22Rv1 (cell line): ENCODE measurements around the gene SYNE3.

Experiments
- H3K27ac ChIP-seq: fragments of 450-650 bp; 2 replicates; pipeline ENCODE4 v1.5.1; 2017
- CTCF ChIP-seq: fragments of 450-650 bp; IDR thresholded peaks from 2 replicates; pipeline ENCODE4 v1.5.1; 2017; ENCODE audit warnings: mild to moderate bottlenecking
- ZFX ChIP-seq: fragments of 450-650 bp; IDR thresholded peaks from 2 replicates; pipeline ENCODE4 v1.6.1; 2017; ENCODE audit warnings: antibody characterized with exemption, borderline replicate concordance

The SYNE3 gene

GRCh38 chr14:95534299-95535225, 18.1 kb upstream of the SYNE3 start, which contains the start of gene GLRX5:
TSS of gene GLRX5 (plus strand) at chr14:95535050. CDS start at chr14:95535090, 40 bp downstream.
- no peak for TF ChIP-seq ZFX
- TF ChIP-seq CTCF: no peak
- peak within 1 kb of the TSS; percentile 92 for H3K27ac ChIP-seq

GRCh38 chr14:95533822-95534221, 17.4 kb upstream of the SYNE3 start:
- H3K27ac ChIP-seq: peak overlapping the region; percentile 92

GRCh38 chr14:95533391-95533821, 17.0 kb upstream of the SYNE3 start:
- TF ChIP-seq CTCF (no peak), ZFX (no peak)
- peak overlapping the region; percentile 92 for H3K27ac ChIP-seq

More at GRCh38 chr14:95533822-95534221, 17.4 kb upstream of the SYNE3 start:
- TF ChIP-seq ZFX: no peak
- TF ChIP-seq CTCF: no peak

- H3K27ac ChIP-seq: no peak overlapping the region
- TF ChIP-seq CTCF (no peak), ZFX (no peak)
Observed at GRCh38 chr14:95531969-95532368, 15.5 kb upstream of the SYNE3 start.

- TF ChIP-seq CTCF (no peak), ZFX (no peak)
- no peak overlapping the region for H3K27ac ChIP-seq
Observed at GRCh38 chr14:95531473-95531872, 15.0 kb upstream of the SYNE3 start.

GRCh38 chr14:95530473-95531276, 14.2 kb upstream of the SYNE3 start:
- no peak overlapping the region for H3K27ac ChIP-seq
- TF ChIP-seq CTCF: no peak
- TF ChIP-seq ZFX: no peak
